Measurements from ENCODE around the gene TBCB.
"Not testable (repeated sequence)": the region's sequence is repeated elsewhere in the genome, so short reads cannot be mapped to it uniquely, and the experiment has no call there.

Gene TBCB

GRCh38 chr19:36101550-36102327, 13.5 kb upstream of the TBCB start:
- DNase-seq (ENCODE audit: low read depth in 1 of 2, low spot score in 1 of 2): no peak

GRCh38 chr19:36103040-36103626, 12.1 kb upstream of the TBCB start:
- DNase-seq (ENCODE audit: low read depth in 1 of 2, low spot score in 1 of 2): no peak

- DNase-seq (ENCODE audit: low read depth in 1 of 2, low spot score in 1 of 2): no peak
Observed at GRCh38 chr19:36103842-36104552, 11.3 kb upstream of the TBCB start.

DNA sequence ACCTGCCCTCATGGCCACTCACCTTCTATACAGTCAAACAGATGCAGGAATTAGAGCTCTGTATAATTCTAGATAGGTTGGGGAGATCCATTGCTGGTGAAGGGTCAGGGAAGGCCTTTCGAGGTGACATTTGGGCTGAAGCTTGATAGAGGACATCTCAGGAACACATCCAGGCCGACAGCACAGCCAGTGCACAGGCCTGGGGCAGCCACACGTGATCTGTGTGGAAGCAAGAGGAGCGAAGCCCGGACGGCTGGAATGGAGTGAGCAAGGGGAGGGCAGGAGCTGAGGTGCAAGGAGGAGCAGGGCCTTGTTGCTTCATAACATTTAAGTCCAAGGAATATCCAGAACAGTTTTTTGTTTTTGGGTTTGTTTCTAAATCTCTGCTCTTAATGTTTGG, 8.8 kb upstream of the TBCB start:
- no peak for DNase-seq (ENCODE audit: low read depth in 1 of 2, low spot score in 1 of 2)

- DNase-seq (ENCODE audit: low read depth in 1 of 2, low spot score in 1 of 2): no peak
Observed at GRCh38 chr19:36106991-36107390, 8.3 kb upstream of the TBCB start.

DNA sequence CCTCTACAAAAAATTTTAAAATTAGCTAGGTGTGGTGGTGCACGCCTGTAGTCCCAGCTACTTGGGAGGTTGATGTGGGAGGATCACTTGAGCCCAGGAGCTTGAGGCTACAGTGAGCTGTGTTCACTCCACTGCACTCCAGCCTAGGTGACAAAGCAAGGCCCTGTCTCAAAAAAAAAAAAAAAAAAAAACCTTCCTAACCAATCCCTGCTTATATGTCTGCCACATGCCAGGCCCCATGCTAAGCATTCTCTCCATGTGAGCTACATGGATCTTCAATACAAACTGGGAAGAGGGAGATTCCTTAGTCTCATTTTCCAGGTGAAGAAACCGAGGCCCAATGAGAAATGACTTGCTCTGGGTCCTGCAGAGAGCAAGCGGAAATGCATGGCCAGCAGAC, 6.6 kb upstream of the TBCB start:
- DNase-seq (ENCODE audit: low read depth in 1 of 2, low spot score in 1 of 2): no peak

DNA sequence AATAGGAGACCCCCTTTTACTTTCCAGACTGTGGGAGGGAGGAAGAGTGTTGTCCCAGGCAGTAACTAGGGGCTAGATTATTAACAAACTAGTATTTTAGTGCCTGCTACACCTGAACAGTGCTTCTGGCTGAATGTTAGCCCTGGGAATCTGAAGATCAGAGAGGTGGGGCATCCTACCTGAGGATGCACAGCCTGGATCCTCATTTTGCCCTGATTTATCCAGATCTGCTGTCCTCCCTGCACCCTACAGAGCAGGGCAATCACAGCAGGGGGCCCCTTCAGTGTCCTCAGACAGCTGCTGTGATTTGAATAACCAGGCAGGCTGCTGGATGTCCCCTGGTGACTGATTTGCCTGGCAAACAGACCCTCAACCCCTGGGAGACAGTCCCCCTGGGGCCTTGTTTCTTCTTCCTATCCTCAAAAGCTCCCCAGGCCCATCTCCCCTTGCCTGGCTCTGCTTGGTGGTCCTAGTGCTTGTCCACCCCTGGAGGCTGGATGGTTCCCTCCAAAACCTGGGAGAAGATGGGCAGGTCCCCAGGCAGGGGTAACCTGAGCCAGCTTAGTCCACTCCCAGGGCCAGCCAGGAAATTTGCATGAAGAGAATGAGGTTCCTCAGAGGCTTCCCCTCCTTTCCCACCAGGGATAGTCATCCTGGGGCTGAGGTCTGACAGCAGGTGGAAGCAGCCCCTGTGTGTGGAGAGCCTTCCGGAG, 4.6 kb upstream of the TBCB start, which contains the start of gene OVOL3:
Gene OVOL3, plus strand, starts transcription at position 657 of the 713 bp plus-strand sequence. CDS start 60 bp downstream, outside the sequence.
- no peak for DNase-seq (ENCODE audit: low read depth in 1 of 2, low spot score in 1 of 2)

DNA sequence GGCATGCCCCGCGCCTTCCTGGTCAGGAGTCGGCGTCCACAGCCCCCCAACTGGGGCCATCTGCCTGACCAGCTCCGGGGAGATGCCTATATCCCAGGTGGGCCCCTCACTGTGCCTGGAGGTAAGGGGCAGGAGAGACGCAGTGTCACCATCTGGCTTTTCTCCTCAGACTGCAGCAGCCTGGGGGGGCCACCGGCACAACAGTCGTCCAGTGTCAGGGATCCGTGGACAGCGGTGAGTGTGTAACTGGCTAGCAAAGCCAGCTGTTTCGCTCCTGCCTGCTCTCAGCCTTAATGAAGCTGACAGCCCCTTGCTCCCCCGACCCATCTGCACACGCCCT, 4.1 kb upstream of the TBCB start:
- DNase-seq (ENCODE audit: low read depth in 1 of 2, low spot score in 1 of 2): no peak

DNA sequence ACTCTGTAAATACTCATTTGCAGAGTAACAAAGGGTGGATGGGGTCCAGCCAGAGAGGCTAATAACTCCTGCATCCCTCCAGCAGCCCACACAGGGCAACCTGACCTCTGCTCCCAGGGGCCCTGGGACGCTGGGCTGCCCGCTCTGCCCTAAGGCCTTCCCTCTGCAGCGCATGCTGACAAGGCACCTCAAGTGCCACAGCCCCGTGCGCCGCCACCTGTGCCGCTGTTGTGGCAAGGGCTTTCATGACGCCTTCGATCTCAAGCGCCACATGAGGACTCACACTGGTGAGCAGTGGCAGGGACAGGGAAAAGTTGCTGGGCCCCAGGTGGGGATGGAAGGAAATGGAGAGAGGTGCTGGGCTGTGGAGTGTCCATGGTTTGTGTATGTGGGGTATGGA, 2.6 kb upstream of the TBCB start:
- no peak for DNase-seq (ENCODE audit: low read depth in 1 of 2, low spot score in 1 of 2)

DNA sequence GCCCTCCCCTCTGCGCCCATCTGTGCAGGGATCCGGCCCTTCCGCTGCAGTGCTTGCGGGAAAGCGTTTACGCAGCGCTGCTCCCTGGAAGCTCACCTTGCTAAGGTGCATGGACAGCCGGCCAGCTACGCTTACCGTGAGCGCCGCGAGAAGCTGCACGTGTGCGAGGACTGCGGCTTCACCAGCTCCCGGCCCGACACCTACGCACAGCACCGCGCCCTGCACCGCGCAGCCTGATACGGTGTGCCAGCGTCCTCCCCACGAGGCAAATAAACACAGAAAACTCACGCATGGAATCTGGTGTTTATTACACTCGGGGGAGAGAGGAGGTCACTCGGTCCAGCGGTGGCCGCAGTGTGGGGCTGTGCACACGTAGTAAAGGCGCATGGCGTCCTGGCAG, 1.8 kb upstream of the TBCB start:
- no peak for DNase-seq (ENCODE audit: low read depth in 1 of 2, low spot score in 1 of 2)

DNA sequence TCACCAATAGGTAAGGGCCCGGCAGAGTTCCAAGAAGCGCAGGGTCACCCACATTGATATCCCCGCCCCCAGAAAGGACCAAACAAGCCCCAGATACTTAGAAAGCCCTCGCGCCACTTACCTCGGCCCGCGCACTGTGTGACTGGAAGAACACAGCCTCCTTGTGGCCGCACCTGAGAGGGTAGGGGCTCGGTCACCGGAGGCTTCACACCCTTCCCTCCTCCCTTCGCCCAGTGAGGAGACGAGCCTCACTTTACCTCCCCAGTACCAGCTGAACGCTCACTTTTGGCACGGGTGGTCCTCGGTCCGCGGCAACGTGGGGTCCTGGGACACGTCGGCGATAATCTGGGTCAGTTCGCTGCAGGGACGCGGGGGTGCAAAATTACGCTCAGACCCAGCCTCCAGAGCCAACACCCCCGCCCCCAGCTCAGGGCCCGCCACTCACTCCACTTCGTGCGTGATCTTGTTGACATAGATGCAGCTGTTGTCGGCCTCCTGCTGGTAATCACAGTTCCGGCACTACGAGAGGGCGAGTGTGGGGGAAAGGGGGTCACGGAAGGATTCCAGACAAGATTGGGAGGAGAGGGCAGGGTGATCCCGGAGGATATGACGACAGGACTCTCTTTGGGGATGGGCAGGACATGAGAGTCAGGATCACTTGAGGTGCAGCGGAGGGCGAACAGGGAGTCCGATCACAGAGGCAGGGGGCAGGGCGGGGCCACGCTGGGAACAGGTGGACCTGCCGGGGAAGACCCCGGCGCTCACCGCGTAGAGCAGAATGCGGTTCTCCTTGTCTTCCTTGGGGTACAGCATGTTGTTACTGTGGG, 1.2 kb upstream of the TBCB start:
- DNase-seq (ENCODE audit: low read depth in 1 of 2, low spot score in 1 of 2): no peak

DNA sequence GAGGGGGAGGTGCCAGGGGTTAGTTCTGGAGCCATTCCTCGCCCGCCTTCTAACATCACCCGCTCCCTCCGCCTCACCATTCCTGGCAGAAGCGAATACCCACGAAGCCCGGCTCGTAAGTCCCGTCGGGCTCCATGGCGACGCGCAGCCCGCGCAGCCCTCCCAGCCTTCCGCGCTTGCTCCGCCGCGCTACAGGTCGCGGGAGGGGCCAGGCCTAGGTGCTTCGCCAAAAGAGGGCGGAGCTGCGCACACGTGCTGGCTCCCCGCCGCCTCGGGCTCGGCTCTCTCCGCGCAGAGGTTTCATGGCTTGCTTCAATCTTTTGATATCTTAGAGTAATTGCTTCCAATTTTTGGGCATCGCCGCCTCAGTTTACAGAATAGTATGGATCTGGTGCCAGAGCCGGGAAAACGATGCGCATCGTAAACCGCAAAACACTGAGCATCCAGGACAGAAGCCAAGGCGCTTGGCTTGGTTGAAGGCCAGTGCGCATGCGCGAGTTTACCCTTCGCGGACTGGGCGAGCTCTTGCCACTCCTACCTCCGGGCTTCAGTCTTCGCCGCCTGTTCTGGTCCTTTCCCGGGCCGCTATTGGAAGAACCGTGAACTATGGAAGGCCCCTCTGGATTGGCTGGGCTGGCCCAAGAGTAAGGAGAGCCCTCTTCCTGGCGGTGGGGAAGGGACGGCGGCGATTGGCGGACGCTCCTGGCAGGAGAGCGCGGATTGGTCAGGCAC, 381 bp upstream of the TBCB start, which contains the start of gene POLR2I:
Gene POLR2I, minus strand, starts transcription at position 155 of the 732 bp plus-strand sequence. Its CDS starts 19 bp downstream, at position 136.
- DNase-seq (ENCODE audit: low read depth in 1 of 2, low spot score in 1 of 2): peak; percentile 98

- no peak for DNase-seq (ENCODE audit: low read depth in 1 of 2, low spot score in 1 of 2)
Observed at GRCh38 chr19:36116344-36116637, 1.0 kb downstream of the TBCB start.

DNA sequence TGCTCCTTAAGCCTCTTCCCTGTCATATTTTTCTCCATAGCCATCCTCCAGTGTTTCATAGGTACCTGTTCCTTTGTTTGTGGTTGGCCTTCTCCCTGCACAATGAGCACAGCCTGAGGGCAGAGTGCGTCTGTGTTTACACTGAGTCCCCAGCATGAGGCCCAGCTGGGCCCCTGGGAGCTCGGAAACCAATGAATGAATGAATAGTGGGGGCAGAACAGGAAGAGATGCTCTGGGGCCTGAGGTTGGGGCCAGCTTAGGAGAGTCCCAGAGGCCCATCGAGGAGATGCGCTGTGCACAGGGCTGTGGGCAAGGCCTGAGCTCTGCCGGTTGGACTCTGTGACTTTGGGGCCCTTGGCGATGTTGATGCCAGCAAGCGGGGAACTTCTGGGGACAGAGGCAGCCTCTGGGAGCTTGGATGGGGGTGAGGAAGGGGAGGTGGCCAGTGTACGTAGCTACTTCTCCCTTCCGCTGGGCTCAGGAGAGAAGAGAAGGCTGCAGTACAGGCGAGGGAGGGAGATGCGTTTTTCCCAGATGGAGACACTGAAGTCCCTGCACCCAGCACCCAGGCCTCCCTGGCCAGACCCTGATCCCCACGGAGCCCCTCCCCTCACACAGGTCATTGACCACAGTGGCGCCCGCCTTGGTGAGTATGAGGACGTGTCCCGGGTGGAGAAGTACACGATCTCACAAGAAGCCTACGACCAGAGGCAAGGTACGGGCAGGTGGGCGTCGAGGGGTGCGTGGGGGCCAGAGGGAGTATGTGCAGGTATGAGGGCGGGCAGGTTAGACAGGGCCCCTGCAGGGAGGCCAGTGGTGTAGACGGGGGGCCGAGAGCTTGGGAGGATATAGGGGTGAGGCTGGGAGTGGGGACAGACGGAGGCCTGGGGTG, 5.1 kb downstream of the TBCB start:
- no peak for DNase-seq (ENCODE audit: low read depth in 1 of 2, low spot score in 1 of 2)

DNA sequence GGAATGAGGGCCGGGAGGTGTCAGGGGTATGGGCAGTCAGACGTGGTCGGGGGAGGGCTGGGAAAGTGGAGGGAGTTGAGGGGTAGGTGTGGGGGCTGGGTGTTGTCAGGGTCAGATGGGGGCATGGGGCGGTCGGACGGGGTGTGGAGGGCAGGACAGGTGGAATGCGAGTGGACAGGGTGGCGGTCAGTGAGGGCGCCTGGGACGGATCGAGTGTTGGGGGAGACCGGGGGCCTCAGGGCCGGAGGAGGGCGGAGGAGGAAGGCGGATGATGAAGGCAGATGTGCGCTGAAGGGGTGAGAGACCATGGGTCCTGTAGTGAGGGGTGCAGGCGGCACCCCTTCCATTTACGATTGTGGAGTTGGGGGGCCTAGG, 5.7 kb downstream of the TBCB start:
- DNase-seq (ENCODE audit: low read depth in 1 of 2, low spot score in 1 of 2): no peak

GRCh38 chr19:36121486-36122124, 6.3 kb downstream of the TBCB start:
- no peak for DNase-seq (ENCODE audit: low read depth in 1 of 2, low spot score in 1 of 2)

DNA sequence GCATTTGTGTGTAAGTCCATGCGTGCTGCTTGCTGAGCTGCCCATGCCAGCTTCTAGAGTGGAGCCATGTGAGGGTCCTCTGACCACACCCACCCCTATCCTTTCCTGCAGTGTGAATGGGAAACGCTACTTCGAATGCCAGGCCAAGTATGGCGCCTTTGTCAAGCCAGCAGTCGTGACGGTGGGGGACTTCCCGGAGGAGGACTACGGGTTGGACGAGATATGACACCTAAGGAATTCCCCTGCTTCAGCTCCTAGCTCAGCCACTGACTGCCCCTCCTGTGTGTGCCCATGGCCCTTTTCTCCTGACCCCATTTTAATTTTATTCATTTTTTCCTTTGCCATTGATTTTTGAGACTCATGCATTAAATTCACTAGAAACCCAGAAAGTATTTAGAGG, 10.3 kb downstream of the TBCB start:
- no peak for DNase-seq (ENCODE audit: low read depth in 1 of 2, low spot score in 1 of 2)

GRCh38 chr19:36128392-36128736, 13.1 kb downstream of the TBCB start:
- DNase-seq (ENCODE audit: low read depth in 1 of 2, low spot score in 1 of 2): no peak

GRCh38 chr19:36131221-36131620, 16.0 kb downstream of the TBCB start:
- not testable (repeated sequence) for DNase-seq (ENCODE audit: low read depth in 1 of 2, low spot score in 1 of 2)

Data from activated T-helper 1 cell treated with anti-CD3 and anti-CD28 coated beads, Interleukin-2, amount 50 U/mL, for 16 hours (primary cell).